HepG2 (cell line): Measurements from ENCODE around the gene BEAN1. TPM values are rescaled to one million over a fixed set of nuclear protein-coding genes. Genes with fewer than 3 reads are reported as not detected.

Source experiments
- AFF4 ChIP-seq: sonication (generic); formaldehyde crosslinking; IDR thresholded peaks from 2 replicates; pipeline ENCODE4 v1.4.0; 2020; ENCODE audit warnings: missing genetic modification reagents
- ARID5B ChIP-seq: IDR thresholded peaks from 2 replicates; pipeline ENCODE4 v1.4.0; 2020; ENCODE audit warnings: mild to moderate bottlenecking, missing genetic modification reagents
- ELK4 ChIP-seq: sonication (generic); formaldehyde crosslinking; IDR thresholded peaks from 2 replicates; pipeline ENCODE4 v1.9.0; 2021; ENCODE audit warnings: missing genetic modification reagents, borderline replicate concordance
- FOXC1 ChIP-seq: sonication (generic); formaldehyde crosslinking; IDR thresholded peaks from 2 replicates; pipeline ENCODE4 v1.8.0; 2022; ENCODE audit warnings: mild to moderate bottlenecking, missing genetic modification reagents, borderline replicate concordance
- MTF1 ChIP-seq: sonication (generic); formaldehyde crosslinking; IDR thresholded peaks from 2 replicates; pipeline ENCODE4 v1.5.0; 2020; ENCODE audit warnings: missing genetic modification reagents
- NFE2 ChIP-seq: sonication (generic); formaldehyde crosslinking; IDR thresholded peaks from 2 replicates; pipeline ENCODE4 v1.4.0; 2020; ENCODE audit warnings: missing genetic modification reagents
- PHF20 ChIP-seq: sonication (generic); formaldehyde crosslinking; IDR thresholded peaks from 2 replicates; pipeline ENCODE4 v1.5.0; 2020; ENCODE audit warnings: mild to moderate bottlenecking, missing genetic modification reagents
- SMARCC2 ChIP-seq: fragments of 450-650 bp; IDR thresholded peaks from 2 replicates; pipeline ENCODE4 v1.6.1; 2017; ENCODE audit warnings: antibody characterized with exemption, mild to moderate bottlenecking
- SOX6 ChIP-seq, 2 experiments: fragments of 450-650 bp in 1 of 2; sonication (generic) in 1 of 2; formaldehyde crosslinking in 1 of 2; IDR thresholded peaks; 2 replicates each; pipeline versions ENCODE4 v1.4.0 to v1.6.1; 2017 to 2020; ENCODE audit warnings: antibody characterized with exemption in 1 of 2, mild to moderate bottlenecking in 1 of 2, missing genetic modification reagents in 1 of 2
- TARDBP ChIP-seq: sonication (generic); formaldehyde crosslinking; IDR thresholded peaks from 2 replicates; pipeline ENCODE4 v1.8.0; 2022; ENCODE audit warnings: mild to moderate bottlenecking, missing genetic modification reagents
- TBX2 ChIP-seq: sonication (generic); formaldehyde crosslinking; IDR thresholded peaks from 2 replicates; pipeline ENCODE4 v1.5.0; 2020; ENCODE audit warnings: missing genetic modification reagents, mild to moderate bottlenecking, borderline replicate concordance
- TERF1 ChIP-seq: sonication (generic); formaldehyde crosslinking; IDR thresholded peaks from 2 replicates; pipeline ENCODE4 v1.8.0; 2022; ENCODE audit warnings: mild to moderate bottlenecking, missing genetic modification reagents, moderate library complexity
- YEATS4 ChIP-seq: sonication (generic); formaldehyde crosslinking; IDR thresholded peaks from 2 replicates; pipeline ENCODE4 v1.4.0; 2020; ENCODE audit warnings: missing genetic modification reagents, borderline replicate concordance
- ZNF232 ChIP-seq: sonication (generic); formaldehyde crosslinking; IDR thresholded peaks from 2 replicates; pipeline ENCODE4 v1.4.0; 2020; ENCODE audit warnings: missing genetic modification reagents, borderline replicate concordance
- ZNF264 ChIP-seq: sonication (generic); formaldehyde crosslinking; IDR thresholded peaks from 2 replicates; pipeline ENCODE4 v1.4.0; 2020; ENCODE audit warnings: missing genetic modification reagents
- ZNF382 ChIP-seq: sonication (generic); formaldehyde crosslinking; IDR thresholded peaks from 2 replicates; pipeline ENCODE4 v1.5.0; 2020; ENCODE audit warnings: missing genetic modification reagents, mild to moderate bottlenecking, borderline replicate concordance
- ZNF546 ChIP-seq: sonication (generic); formaldehyde crosslinking; conservative IDR thresholded peaks from 2 replicates; pipeline ENCODE4 v1.8.1; 2023; ENCODE audit warnings: mild to moderate bottlenecking, missing genetic modification reagents
- ZNF747 ChIP-seq: sonication (generic); formaldehyde crosslinking; IDR thresholded peaks from 2 replicates; pipeline ENCODE4 v1.8.1; 2023; ENCODE audit warnings: missing genetic modification reagents, mild to moderate bottlenecking, borderline replicate concordance
- ZNF768 ChIP-seq: sonication (generic); formaldehyde crosslinking; IDR thresholded peaks from 2 replicates; pipeline ENCODE4 v1.4.0; 2020; ENCODE audit warnings: missing genetic modification reagents
- polyA plus RNA-seq, 8 experiments: library from polyadenylated mRNA; depleted of rRNA in 3 of 8; stranded (reverse) in 7 of 8; unstranded in 1 of 8; fragments of >200 nt; fragmentation: Illumina TruSeq in 4 of 8; extraction: Trizol in 4 of 8; gene quantifications; 2 replicates each; pipeline versions ENCODE4 v1.2.1 to v1.2.3, GENCODE V29; 2011 to 2016; ENCODE audit warnings: low read depth in 4 of 8, missing spikeins in 1 of 8, mixed read lengths in 1 of 8; ENCODE audit not compliant: insufficient read depth in 1 of 8
- total RNA-seq, 5 experiments: library from RNA; depleted of rRNA; stranded (reverse); fragments of >200 nt; fragmentation: Illumina TruSeq; extraction: Trizol; gene quantifications; 2 replicates each; pipeline ENCODE4 v1.2.3, GENCODE V29; 2016; ENCODE audit warnings: low read depth in 1 of 5

Gene BEAN1
- total and polyA plus RNA-seq, 2 of the 13 experiments (the other 11 are each of a cell fraction or from before 2014, with no cell fraction given) = 0.53 to 1.4 TPM

GRCh38 chr16:66434619-66435430 is 7.7 kb downstream of the BEAN1 start (continued):
- TF ChIP-seq AFF4 (CRISPR knock-in tag) (peak; percentile 70; the same call in 1 of the 2 replicates), NFE2 (CRISPR knock-in tag) (no peak), ZNF768 (0 out of 2 replicates have a peak, but pooled peaks have one; percentile 23), SOX6 (IDR thresholded peaks at IDR 0.05) (no peak), SOX6 (CRISPR knock-in tag; IDR thresholded peaks at IDR 0.05) (peak; percentile 92), ZNF264 (CRISPR knock-in tag) (no peak), ZNF382 (CRISPR knock-in tag) (no peak), TBX2 (peak; percentile 43; the same call in 1 of the 2 replicates), PHF20 (no peak), ELK4 (CRISPR knock-in tag) (no peak), ZNF747 (CRISPR knock-in tag) (no peak), ZNF232 (CRISPR knock-in tag) (no peak), YEATS4 (CRISPR knock-in tag) (no peak), FOXC1 (CRISPR knock-in tag) (peak; percentile 48; the same call in 1 of the 2 replicates), TERF1 (CRISPR knock-in tag) (no peak), TARDBP (peak; percentile 50; the same call in 1 of the 2 replicates), MTF1 (no peak), SMARCC2 (no peak), ARID5B (CRISPR knock-in tag) (peak; percentile 85), ZNF546 (CRISPR knock-in tag) (peak; percentile 78; the same call in 1 of the 2 replicates)
